Neural cell (in vitro differentiated cells): ENCODE data around the gene RPS6KA2.

Experiments
- EP300 ChIP-seq: fragments of 450-650 bp; conservative IDR thresholded peaks from 2 replicates; pipeline ENCODE4 v1.6.1; 2014; ENCODE audit warnings: antibody characterized with exemption, mild to moderate bottlenecking, moderate library complexity; ENCODE audit not compliant: poor library complexity, severe bottlenecking
- EZH2 ChIP-seq: fragments of 200-600, 300-800 bp; shearing (Covaris generic), sonication (generic); IDR thresholded peaks from 2 replicates; pipeline ENCODE4 v1.6.1; 2014; ENCODE audit warnings: antibody characterized with exemption, low read length, borderline replicate concordance, mild to moderate bottlenecking; ENCODE audit not compliant: insufficient read depth, poor library complexity, severe bottlenecking
- POLR2AphosphoS5 ChIP-seq: IDR thresholded peaks from 2 replicates; pipeline ENCODE4 v1.6.1; 2012
- RAD21 ChIP-seq: fragments of 450-650 bp; conservative IDR thresholded peaks from 2 replicates; pipeline ENCODE4 v1.6.1; 2014; ENCODE audit warnings: antibody characterized with exemption, mild to moderate bottlenecking, moderate library complexity
- SMC3 ChIP-seq: fragments of 450-650 bp; conservative IDR thresholded peaks from 2 replicates; pipeline ENCODE4 v1.6.1; 2014; ENCODE audit warnings: antibody characterized with exemption, mild to moderate bottlenecking, moderate library complexity; ENCODE audit not compliant: poor library complexity
- TAF1 ChIP-seq: IDR thresholded peaks from 2 replicates; pipeline ENCODE4 v1.6.1; 2012; ENCODE audit warnings: low read depth
- TF ChIP-seq, protein P1 (sequence below): fragments of 450-650 bp; IDR thresholded peaks from 2 replicates; pipeline ENCODE4 v1.5.1; 2014; ENCODE audit warnings: antibody characterized with exemption, mild to moderate bottlenecking, moderate library complexity; ENCODE audit not compliant: poor library complexity, severe bottlenecking
- TF ChIP-seq, protein P2 (sequence below): IDR thresholded peaks from 2 replicates; pipeline ENCODE4 v1.6.1; 2012; ENCODE audit warnings: borderline replicate concordance

DNA sequence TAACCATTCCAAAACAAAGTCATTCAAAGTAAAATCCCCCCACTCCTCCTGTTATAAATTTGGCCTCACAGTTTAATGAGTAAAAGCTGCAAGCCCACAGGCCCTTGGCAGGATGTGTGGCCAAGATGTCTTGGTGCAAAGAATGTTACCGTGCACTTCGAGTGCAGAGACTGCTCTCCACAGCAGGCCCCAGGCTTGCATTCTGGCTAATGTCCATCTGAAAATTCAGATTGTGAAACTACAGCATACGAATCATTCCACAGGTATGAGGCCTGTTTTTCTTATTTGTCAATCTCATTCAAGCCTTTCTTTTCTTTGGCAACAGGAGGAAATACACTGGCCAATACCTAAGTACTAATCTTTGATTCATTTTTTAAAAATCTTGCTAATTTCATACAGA lies 7.1 kb downstream of the RPS6KA2 start:
- TF ChIP-seq, protein P1, sequence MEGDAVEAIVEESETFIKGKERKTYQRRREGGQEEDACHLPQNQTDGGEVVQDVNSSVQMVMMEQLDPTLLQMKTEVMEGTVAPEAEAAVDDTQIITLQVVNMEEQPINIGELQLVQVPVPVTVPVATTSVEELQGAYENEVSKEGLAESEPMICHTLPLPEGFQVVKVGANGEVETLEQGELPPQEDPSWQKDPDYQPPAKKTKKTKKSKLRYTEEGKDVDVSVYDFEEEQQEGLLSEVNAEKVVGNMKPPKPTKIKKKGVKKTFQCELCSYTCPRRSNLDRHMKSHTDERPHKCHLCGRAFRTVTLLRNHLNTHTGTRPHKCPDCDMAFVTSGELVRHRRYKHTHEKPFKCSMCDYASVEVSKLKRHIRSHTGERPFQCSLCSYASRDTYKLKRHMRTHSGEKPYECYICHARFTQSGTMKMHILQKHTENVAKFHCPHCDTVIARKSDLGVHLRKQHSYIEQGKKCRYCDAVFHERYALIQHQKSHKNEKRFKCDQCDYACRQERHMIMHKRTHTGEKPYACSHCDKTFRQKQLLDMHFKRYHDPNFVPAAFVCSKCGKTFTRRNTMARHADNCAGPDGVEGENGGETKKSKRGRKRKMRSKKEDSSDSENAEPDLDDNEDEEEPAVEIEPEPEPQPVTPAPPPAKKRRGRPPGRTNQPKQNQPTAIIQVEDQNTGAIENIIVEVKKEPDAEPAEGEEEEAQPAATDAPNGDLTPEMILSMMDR, result no peak
- TF ChIP-seq EP300 (no peak), RAD21 (no peak), POLR2AphosphoS5 (no peak), SMC3 (no peak), EZH2 (no peak), TAF1 (no peak)
- TF ChIP-seq, protein P2, sequence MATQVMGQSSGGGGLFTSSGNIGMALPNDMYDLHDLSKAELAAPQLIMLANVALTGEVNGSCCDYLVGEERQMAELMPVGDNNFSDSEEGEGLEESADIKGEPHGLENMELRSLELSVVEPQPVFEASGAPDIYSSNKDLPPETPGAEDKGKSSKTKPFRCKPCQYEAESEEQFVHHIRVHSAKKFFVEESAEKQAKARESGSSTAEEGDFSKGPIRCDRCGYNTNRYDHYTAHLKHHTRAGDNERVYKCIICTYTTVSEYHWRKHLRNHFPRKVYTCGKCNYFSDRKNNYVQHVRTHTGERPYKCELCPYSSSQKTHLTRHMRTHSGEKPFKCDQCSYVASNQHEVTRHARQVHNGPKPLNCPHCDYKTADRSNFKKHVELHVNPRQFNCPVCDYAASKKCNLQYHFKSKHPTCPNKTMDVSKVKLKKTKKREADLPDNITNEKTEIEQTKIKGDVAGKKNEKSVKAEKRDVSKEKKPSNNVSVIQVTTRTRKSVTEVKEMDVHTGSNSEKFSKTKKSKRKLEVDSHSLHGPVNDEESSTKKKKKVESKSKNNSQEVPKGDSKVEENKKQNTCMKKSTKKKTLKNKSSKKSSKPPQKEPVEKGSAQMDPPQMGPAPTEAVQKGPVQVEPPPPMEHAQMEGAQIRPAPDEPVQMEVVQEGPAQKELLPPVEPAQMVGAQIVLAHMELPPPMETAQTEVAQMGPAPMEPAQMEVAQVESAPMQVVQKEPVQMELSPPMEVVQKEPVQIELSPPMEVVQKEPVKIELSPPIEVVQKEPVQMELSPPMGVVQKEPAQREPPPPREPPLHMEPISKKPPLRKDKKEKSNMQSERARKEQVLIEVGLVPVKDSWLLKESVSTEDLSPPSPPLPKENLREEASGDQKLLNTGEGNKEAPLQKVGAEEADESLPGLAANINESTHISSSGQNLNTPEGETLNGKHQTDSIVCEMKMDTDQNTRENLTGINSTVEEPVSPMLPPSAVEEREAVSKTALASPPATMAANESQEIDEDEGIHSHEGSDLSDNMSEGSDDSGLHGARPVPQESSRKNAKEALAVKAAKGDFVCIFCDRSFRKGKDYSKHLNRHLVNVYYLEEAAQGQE, result no peak
